GM10266 (cell line): ENCODE data around the gene BRSK2.

ENCODE experiments used
- DNase-seq: peaks from one replicate; pipeline ENCODE4 v3.0.0; 2012; ENCODE audit errors: extremely low spot score
- CTCF ChIP-seq: IDR thresholded peaks from 2 replicates; pipeline ENCODE4 v1.5.1; 2012; ENCODE audit warnings: mild to moderate bottlenecking, low read depth; ENCODE audit not compliant: control insufficient read depth, insufficient read depth; ENCODE audit errors: missing control alignments

Gene BRSK2

DNA sequence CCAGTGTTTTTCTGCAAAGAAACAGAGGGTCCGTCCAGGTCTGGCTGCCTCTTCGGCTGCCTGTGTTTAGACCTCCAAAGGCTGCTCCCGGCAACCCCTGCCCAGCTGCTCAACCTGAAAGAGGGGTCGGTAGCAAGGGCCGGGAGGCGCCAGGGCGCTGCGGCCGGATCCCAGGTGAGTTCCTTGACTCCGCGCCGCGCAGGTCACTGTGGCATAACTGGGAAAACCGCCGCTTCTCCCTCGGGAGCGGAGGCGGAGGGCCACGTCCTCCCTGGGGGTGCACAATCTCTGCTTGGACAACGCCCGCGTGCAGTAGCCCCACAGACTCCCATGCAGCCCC lies 1.0 kb upstream of the BRSK2 start:
- no peak for DNase-seq
- TF ChIP-seq CTCF = no peak

- peak; percentile 22 for TF ChIP-seq CTCF
- peak; percentile 97 for DNase-seq
Observed at GRCh38 chr11:1389103-1389931, 417 bp upstream of the BRSK2 start.

- no peak for DNase-seq
- TF ChIP-seq CTCF = no peak
Observed at GRCh38 chr11:1390569-1391164, 933 bp downstream of the BRSK2 start.

- TF ChIP-seq CTCF = no peak
- no peak for DNase-seq
Observed at GRCh38 chr11:1391165-1392075, 1.7 kb downstream of the BRSK2 start.

GRCh38 chr11:1392111-1392510 lies 2.4 kb downstream of the BRSK2 start:
- TF ChIP-seq CTCF = no peak
- no peak for DNase-seq

GRCh38 chr11:1392561-1392960 lies 2.8 kb downstream of the BRSK2 start:
- TF ChIP-seq CTCF = no peak
- DNase-seq = no peak
